ENCODE measurements around the gene VWF.

The VWF gene

GRCh38 chr12:5921966-5922899 lies 202.2 kb downstream of the VWF start:
- DNase-seq (ENCODE audit: low read depth), result no peak
- no peak for TF ChIP-seq CTCF (IDR thresholded peaks at IDR 0.05; ENCODE audit: control insufficient read depth, extremely low read depth, insufficient read depth)
- H3K4me3 ChIP-seq (ENCODE audit: low read depth, low read length), result no peak overlapping the region

GRCh38 chr12:5921027-5921909 lies 203.2 kb downstream of the VWF start:
- no peak for DNase-seq (ENCODE audit: low read depth)
- TF ChIP-seq CTCF (IDR thresholded peaks at IDR 0.05; ENCODE audit: control insufficient read depth, extremely low read depth, insufficient read depth), result no peak
- H3K4me3 ChIP-seq (ENCODE audit: low read depth, low read length), result no peak overlapping the region

GRCh38 chr12:5916785-5917290 lies 207.6 kb downstream of the VWF start:
- H3K4me3 ChIP-seq (ENCODE audit: low read depth, low read length), result no peak overlapping the region
- no peak for TF ChIP-seq CTCF (IDR thresholded peaks at IDR 0.05; ENCODE audit: control insufficient read depth, extremely low read depth, insufficient read depth)
- DNase-seq (ENCODE audit: low read depth), result no peak

- no peak overlapping the region for H3K4me3 ChIP-seq (ENCODE audit: low read depth, low read length)
- no peak for DNase-seq (ENCODE audit: low read depth)
- TF ChIP-seq CTCF (IDR thresholded peaks at IDR 0.05; ENCODE audit: control insufficient read depth, extremely low read depth, insufficient read depth), result no peak
These were observed 209.0 kb downstream of the VWF start for GRCh38 chr12:5915511-5915910.

GRCh38 chr12:5914387-5915149 lies 209.9 kb downstream of the VWF start:
- TF ChIP-seq CTCF (IDR thresholded peaks at IDR 0.05; ENCODE audit: control insufficient read depth, extremely low read depth, insufficient read depth), result no peak
- DNase-seq (ENCODE audit: low read depth), result no peak
- H3K4me3 ChIP-seq (ENCODE audit: low read depth, low read length), result no peak overlapping the region

- H3K4me3 ChIP-seq (ENCODE audit: low read depth, low read length), result no peak overlapping the region
- no peak for TF ChIP-seq CTCF (IDR thresholded peaks at IDR 0.05; ENCODE audit: control insufficient read depth, extremely low read depth, insufficient read depth)
- no peak for DNase-seq (ENCODE audit: low read depth)
These were observed 211.1 kb downstream of the VWF start for GRCh38 chr12:5913387-5913786.

Data from LNCaP clone FGC (cell line).